NOMO-1 (cell line): ENCODE measurements around the gene TEX29.

Experiments used
- DNase-seq, 2 experiments: peaks; one replicate each; lab custom pipeline; 2025; ENCODE audit not compliant: unreplicated experiment in 2 of 2; lab: John Stamatoyannopoulos, UW

Gene TEX29

GRCh38 chr13:111319521-111319920, 921 bp upstream of the TEX29 start:
- no peak for DNase-seq

- no peak for DNase-seq
Observed at GRCh38 chr13:111322001-111322915, 1.8 kb downstream of the TEX29 start.

GRCh38 chr13:111322916-111323331, 2.5 kb downstream of the TEX29 start:
- DNase-seq: no peak

- DNase-seq: no peak
Observed at GRCh38 chr13:111323549-111323948, 3.1 kb downstream of the TEX29 start.

DNA sequence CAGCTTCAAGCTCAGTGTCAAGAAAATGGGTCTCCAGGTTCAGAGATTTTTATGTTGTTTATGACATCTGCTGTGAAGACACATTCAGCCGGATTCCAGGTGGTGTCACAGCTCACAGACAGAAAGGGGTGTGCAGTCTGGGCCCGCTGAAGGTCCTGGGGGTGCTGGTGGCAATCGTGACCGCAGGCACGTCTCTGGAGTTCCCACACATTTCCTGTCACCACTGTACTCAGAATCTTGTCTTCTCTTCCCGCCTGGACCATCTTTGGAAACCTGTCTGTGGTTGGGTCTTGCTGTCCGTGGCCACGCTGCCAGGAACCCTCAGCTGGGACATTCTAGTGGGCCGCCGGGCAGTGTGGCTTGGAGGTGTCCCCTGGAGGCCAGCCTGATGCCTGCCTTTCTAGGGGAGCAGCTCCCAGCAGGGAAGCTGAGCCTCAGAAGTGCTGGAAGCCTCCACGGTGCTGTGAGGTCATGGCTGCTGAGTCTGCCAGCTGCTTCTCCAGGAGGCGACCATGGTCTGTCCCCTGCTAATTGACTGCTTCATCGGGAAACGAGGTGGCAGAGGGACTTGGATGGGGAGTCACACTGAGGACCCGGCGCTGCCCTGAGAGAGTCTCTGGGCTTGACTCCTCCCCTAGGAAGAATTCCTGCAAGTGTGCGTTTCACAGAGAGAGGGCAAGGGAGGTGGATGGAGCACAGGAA, 3.7 kb downstream of the TEX29 start:
- no peak for DNase-seq

DNA sequence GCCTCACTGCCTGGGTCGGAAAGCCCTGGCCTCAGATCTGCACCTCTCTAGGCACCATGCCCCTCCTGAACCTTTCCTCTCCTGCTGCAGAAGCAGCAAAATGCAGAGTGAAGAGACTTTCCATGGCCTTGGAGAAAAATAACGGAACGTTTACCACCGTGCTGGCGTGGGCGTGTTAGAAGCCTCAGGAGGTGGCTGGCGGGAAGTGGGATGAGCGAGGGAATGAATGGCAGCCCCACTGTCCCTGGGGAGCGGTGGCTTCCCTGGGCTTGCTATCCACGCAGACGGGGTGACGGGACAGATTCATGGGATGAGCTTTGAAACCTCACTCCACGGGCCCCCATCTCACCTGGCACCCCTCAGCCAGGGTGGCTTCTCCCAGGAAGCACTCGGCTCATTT, 4.3 kb downstream of the TEX29 start:
- DNase-seq: no peak

DNA sequence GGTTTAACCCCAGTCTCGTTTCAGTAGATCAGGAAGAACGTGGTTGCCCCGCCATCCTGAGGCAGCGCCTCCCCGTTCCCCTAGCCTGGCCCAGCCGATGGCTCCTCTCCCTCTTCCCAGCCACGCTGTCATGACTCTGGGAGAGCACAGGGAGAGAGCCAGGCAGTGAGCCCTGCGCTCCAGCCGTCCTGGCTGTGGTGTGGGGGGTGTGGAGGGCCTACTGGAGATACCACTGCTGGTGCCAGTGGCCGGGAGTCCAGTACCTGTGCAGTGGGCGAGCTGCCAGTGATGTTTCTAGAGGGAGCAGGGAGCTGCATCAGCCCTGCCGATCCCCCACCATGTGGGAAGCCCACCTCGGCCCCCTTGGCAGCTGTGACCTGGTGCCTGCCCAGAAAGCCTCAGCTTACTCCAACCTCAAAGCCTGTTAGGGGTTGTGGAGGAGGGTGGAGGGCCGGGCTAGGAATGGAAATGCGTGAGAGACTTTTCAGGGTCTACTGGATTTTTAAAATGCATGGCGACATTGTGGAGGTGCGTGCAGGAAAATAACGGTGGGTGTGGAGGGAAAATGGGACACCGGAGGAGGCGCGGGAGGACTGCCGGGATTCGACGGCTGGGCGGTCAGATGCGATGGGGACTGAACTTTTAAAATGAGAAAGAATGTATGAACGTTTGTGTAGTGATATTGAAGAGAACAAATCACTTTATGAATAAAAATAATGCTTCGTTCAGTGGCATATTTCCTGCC, 4.9 kb downstream of the TEX29 start:
- DNase-seq: no peak

GRCh38 chr13:111325941-111326620, 5.6 kb downstream of the TEX29 start:
- DNase-seq: no peak

DNA sequence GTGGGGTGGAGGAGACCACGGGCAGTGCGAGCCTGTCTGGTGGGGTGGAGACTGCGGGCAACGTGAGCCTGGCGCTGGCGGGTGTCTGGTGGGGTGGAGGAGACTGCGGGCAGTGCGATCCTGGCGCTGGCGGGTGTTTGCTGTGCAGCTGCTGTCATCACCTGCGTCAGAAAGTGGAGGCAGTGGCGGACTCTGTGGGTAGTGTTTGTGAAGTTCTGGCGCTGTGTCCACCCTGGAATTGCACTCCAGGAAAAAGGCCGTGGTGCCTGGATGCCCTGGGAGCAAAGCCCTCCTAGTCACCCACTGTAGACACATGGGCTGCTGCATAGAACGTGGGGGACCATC, 6.2 kb downstream of the TEX29 start:
- no peak for DNase-seq

GRCh38 chr13:111326981-111327642, 6.7 kb downstream of the TEX29 start:
- no peak for DNase-seq

DNA sequence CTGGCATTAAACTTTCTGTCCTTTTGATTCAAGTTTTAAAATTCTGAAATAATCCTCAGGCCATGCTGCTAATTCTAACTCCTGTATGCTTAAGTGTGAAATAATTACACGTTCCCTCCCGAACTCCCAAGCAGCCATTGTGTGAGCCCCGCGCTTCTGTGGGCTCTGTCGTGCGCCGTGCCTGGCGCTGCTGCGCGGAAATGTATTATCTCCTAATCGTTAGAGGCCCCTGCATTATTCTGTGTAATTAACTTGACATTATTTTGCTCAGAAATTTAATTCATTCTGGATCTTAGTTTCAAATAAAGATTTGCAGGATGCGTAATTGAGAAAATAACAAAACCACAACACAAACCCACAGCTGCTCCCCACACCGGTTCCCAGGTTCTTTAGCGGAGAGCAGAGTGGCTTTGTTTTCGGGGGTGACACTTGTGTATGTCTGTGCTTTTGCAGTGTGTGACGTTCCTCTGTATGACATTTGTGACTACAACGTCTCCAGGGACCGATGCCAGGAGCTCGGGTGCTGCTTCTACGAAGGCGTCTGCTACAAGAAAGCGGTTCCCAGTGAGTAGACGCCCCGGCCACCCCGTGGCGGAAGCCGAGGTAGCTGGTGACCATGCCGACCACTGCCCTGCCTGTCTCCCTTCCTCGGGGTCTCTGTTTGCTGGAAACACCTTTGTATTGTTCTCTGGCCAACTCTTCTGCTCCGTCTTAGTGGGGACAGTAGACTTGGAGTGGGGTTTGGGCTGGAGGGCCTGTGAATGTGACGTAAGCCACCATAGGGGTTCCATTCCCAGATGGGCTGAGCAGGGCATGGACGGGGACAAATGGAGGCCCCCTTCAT, 7.5 kb downstream of the TEX29 start:
- DNase-seq: no peak

DNA sequence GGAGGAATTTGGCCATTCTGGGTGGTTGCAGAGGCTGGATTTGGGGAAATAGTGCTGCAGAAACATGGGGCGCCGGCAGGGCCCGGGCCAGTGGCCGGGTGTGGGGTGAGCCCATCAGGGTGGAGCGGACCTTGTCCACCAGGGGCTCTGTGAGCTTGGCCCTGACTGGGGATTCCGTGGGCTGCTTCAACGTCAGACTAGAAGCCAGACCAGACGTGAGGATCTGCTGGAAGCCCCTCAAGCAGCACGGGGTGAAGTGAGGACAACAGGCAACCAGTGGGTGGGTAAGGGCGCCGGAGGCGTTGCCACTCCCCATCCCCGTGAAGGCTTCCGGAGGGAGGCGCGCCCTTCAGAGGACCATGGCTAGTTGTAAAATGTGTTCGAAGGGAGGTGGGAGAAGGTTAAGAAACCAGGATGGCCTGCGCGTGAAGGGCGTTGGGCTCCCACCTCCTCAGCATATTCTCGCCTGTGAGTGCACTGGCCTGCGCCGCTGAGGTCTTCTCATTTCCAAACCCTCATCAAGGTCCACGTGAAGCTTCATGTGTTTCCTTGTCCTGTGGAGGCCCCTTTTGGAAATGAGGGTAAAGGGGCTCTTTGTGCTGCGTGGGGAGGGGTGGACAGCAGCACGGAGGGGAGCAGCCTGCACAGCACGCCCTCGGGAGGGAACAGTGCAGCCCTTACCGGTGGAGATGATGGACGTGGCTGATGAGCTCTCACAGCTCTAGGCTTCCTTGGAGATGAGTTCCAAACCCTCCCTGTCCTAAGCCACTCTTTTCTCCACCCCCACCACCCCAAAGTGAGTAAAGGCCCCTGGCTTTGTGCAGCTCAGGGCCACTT, 8.3 kb downstream of the TEX29 start:
- DNase-seq: no peak

DNA sequence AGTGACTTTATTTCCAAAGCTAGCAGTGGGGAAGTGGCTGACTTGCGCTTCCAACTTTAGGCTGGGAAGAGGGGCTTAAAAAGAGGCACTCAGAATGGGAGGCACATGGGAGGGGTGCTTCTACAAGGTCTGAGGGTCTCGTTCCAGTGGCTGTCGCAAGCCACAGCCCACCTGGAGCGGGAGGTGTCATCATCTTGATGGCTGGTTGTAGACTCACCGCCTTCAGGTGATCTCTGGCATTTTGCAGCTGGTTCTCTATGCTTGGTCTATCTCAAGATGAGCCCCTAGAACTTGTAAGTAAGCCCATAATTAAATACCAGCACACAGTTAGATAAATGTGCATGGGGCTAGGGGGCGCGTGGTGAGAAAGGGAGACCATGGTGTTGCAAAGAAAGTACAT, 9.2 kb downstream of the TEX29 start:
- no peak for DNase-seq

DNA sequence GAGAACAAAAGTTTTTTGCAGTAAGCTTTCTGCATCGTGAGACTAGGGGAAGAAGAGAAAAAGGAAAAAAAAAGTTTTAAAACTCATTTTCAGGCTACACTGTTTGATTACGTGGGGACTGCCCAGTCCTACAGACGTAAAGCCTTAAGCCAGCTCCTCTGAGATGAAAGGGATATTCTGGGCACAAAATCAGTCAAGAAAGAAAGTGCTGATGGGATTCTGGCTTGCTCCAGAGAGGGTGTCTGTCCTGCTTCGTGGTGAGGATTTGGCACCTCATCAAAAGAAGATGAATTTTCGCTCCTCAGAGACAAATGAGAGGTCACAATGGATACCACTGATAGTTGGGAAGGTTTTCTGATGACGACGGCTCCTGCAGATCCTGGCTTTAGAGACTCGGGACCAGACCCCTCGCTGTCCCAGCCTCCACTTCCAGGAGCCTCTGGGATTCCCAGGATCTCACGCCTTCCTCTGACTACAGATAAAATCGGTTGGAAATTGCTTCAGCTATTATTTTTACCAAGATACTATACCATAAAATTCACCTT, 9.7 kb downstream of the TEX29 start:
- no peak for DNase-seq

DNA sequence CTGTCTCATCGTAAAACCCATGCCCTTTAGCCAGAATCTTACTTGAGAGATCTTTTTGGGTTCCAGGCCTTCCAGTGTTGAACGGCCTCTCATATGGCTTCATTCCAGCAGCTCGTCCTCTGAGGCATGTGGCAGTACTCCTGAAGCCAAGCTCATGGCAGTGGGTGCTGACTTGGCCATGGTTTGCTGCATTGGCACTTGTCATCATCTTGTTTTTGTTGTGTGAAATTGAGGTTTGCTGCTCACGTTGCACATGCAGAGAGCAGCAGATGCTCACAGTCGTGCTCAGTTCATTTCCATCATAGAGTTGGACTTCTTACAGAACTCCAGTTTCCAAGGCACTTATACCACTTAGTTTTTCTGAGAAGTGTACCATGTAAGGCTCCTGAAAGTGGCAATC, 14.9 kb downstream of the TEX29 start:
- no peak for DNase-seq

- no peak for DNase-seq
Observed at GRCh38 chr13:111336666-111337065, 16.2 kb downstream of the TEX29 start.

DNA sequence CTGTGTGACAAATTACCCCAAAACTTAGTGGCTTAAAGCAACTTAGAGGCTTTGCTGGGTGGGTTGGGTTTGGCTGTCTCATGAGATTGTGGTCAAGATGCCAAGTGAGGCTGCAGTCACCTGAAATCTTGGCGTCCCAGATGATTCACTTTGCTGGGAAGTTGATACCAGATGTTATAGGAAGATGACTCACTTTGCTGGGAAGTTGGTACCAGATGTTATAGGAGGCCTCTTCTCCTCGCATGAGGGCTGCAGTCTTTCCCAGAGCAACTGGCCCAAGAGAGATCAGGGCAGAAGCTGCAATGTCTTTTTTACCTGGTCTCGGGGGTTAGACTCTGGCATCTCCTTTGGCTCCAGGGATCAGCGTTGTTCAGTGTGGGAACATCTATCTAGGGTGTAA, 16.8 kb downstream of the TEX29 start:
- DNase-seq: no peak

DNA sequence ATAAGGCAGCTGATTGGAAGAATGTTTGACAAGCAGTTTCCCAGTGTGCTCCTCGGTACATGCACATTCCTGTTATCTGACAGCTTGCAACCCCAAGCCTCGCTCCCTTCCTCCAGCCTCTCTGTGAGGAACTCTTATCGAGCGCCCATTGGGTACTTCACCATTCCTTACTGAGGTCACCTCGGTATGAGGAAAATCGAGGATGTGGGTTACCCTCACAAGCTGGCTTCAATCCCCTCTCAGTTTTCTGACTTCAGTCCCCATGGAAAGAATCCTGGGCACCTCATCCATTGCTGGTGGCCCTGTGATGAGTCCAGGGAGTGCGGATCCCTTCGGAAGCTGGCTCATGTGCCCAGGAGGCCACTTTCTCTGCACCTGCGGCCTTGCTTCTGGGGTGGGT, 17.3 kb downstream of the TEX29 start:
- DNase-seq: no peak
